K562 (cell line): Measurements from ENCODE around the gene YPEL1. TPM values are rescaled to one million over a fixed set of nuclear protein-coding genes. Genes with fewer than 3 reads are reported as not detected.

Source experiments
- ATAC-seq: fragments of 200-7000 bp; cut with Tn5 transposase; 3 replicates; pipeline ENCODE4 v1.9.1; 2020; ENCODE audit warnings: moderate library complexity
- BruUV-seq: library from RNA; stranded (reverse); fragments of 400-500 nt; replicated peaks from 2 replicates; lab custom pipeline; 2021; lab: Mats Ljungman, UMichigan
- CTCF ChIA-PET: fragments of 300-600 bp; formaldehyde crosslinking; extraction: SDS; loops from one replicate; lab custom pipeline; 2021; ENCODE audit warnings: low intra/inter-chr PET ratio; lab: Yijun Ruan, JAX
- POLR2A ChIA-PET: fragments of 300-600, 350-650 bp; sonication (Branson Sonifier 250); formaldehyde crosslinking; extraction: SDS; loops from one replicate; lab custom pipeline; 2021; ENCODE audit warnings: antibody characterized with exemption, inconsistent platforms; lab: Yijun Ruan, JAX
- DNase-seq, 4 experiments: peaks; one replicate each; pipeline versions ENCODE4 v3.0.0 to v3.0.0-alpha.2; 2011 to 2018; ENCODE audit warnings: low spot score in 3 of 4, mixed read lengths in 3 of 4; ENCODE audit errors: extremely low read depth in 1 of 4
- FAIRE-seq: peaks from 2 replicates; lab custom pipeline; 2011; peaks lifted over from hg19 to GRCh38; lab: Jason Lieb, UNC
- H2AFZ ChIP-seq: 2 replicates; pipeline ENCODE4 v1.6.0; 2011; ENCODE audit warnings: low read depth, low read length, control low read depth, inconsistent platforms
- H3K27ac ChIP-seq: fragments of 200-600 bp; 3 replicates; pipeline ENCODE4 v1.8.0; 2011; ENCODE audit warnings: low read depth, mild to moderate bottlenecking, control low read depth, inconsistent platforms, low read length, moderate library complexity, mixed read lengths; ENCODE audit errors: extremely low read depth
- H3K27me3 ChIP-seq, 2 experiments: fragments of 300-600 bp in 1 of 2; 2 replicates in 1 of 2; 3 replicates in 1 of 2; pipeline versions ENCODE4 v1.6.0 to v1.8.0; 2011; ENCODE audit warnings: inconsistent platforms in 2 of 2, low read length in 2 of 2, mild to moderate bottlenecking in 1 of 2, mixed read lengths in 1 of 2, moderate library complexity in 1 of 2; ENCODE audit not compliant: control insufficient read depth in 2 of 2, insufficient read depth in 2 of 2
- H3K36me3 ChIP-seq: fragments of 300-600 bp; 3 replicates; pipeline ENCODE4 v1.8.0; 2011; ENCODE audit warnings: mild to moderate bottlenecking, low read length, inconsistent platforms; ENCODE audit not compliant: control insufficient read depth, insufficient read depth
- H3K4me1 ChIP-seq, 2 experiments: fragments of 200-600 bp in 1 of 2; replicated peaks in 1 of 2; 2 replicates in 1 of 2; 3 replicates in 1 of 2; pipeline versions ENCODE4 v1.5.1 to v1.8.0; 2011; ENCODE audit warnings: inconsistent platforms in 2 of 2, low read length in 2 of 2, mild to moderate bottlenecking in 1 of 2, mixed read lengths in 1 of 2, moderate library complexity in 1 of 2; ENCODE audit not compliant: control insufficient read depth in 2 of 2, insufficient read depth in 2 of 2
- H3K4me2 ChIP-seq: 2 replicates; pipeline ENCODE4 v1.6.1; 2011; ENCODE audit warnings: low read length, control low read depth, inconsistent platforms, mixed read lengths; ENCODE audit not compliant: insufficient read depth
- H3K4me3 ChIP-seq: fragments of 200-600 bp; sonication (generic), shearing (Covaris generic); 2 replicates; pipeline ENCODE4 v1.5.1; 2016; ENCODE audit warnings: control low read depth, inconsistent platforms
- H3K79me2 ChIP-seq: fragments of 200-600 bp; 3 replicates; pipeline ENCODE4 v1.8.0; 2011; ENCODE audit warnings: low read length, inconsistent platforms; ENCODE audit not compliant: control insufficient read depth, insufficient read depth
- H3K9ac ChIP-seq, 2 experiments: 2 replicates each; pipeline versions ENCODE4 v1.6.0 to v1.6.1; 2011; ENCODE audit warnings: low read depth in 2 of 2, low read length in 2 of 2, control low read depth in 1 of 2, inconsistent platforms in 1 of 2, mild to moderate bottlenecking in 1 of 2, mixed read lengths in 1 of 2; ENCODE audit not compliant: insufficient read depth in 1 of 2
- H3K9me1 ChIP-seq: one replicate; pipeline ENCODE4 v1.6.0; 2011; ENCODE audit warnings: inconsistent platforms, mild to moderate bottlenecking, low read length, moderate library complexity; ENCODE audit not compliant: control insufficient read depth, insufficient read depth
- H3K9me3 ChIP-seq: replicated peaks from 2 replicates; pipeline ENCODE4 v1.5.1; 2011; ENCODE audit warnings: low read depth, low read length, inconsistent platforms; ENCODE audit not compliant: control insufficient read depth, insufficient read depth
- H4K20me1 ChIP-seq: replicated peaks from 2 replicates; pipeline ENCODE4 v1.6.1; 2011; ENCODE audit warnings: low read length, inconsistent platforms, mixed read lengths; ENCODE audit not compliant: control insufficient read depth, insufficient read depth
- ATF6 ChIP-seq: sonication (generic); formaldehyde crosslinking; IDR thresholded peaks from 2 replicates; pipeline ENCODE4 v1.4.0; 2020; ENCODE audit warnings: mild to moderate bottlenecking, missing genetic modification reagents
- EGR1 ChIP-seq: fragments of 450-650 bp; conservative IDR thresholded peaks from 2 replicates; pipeline ENCODE4 v1.6.1; 2017; ENCODE audit warnings: mild to moderate bottlenecking
- EHMT2 ChIP-seq: fragments of 450-650 bp; IDR thresholded peaks from 2 replicates; pipeline ENCODE4 v1.6.1; 2018; ENCODE audit warnings: antibody characterized with exemption
- GABPB1 ChIP-seq: sonication (generic); formaldehyde crosslinking; IDR thresholded peaks from 2 replicates; pipeline ENCODE4 v1.8.0; 2022; ENCODE audit warnings: mild to moderate bottlenecking, missing genetic modification reagents
- KLF10 ChIP-seq: fragments of 250-450 bp; sonication (Bioruptor Pico); IDR thresholded peaks from 2 replicates; pipeline ENCODE4 v1.6.1; 2021; ENCODE audit warnings: matching md5 sums
- MAFF ChIP-seq: IDR thresholded peaks from 2 replicates; pipeline ENCODE4 v1.6.1; 2012; ENCODE audit warnings: low read length, improper control_type of control experiment
- MCM3 ChIP-seq: fragments of 450-650 bp; IDR thresholded peaks from 2 replicates; pipeline ENCODE4 v1.6.1; 2016
- MLX ChIP-seq, 2 experiments: fragments of 450-650 bp in 1 of 2; sonication (generic) in 1 of 2; formaldehyde crosslinking; conservative IDR thresholded peaks; 2 replicates each; pipeline versions ENCODE4 v1.4.0 to v1.8.1; 2020 to 2022; ENCODE audit warnings: mild to moderate bottlenecking in 1 of 2, missing genetic modification reagents in 1 of 2
- PHF20 ChIP-seq: fragments of 450-650 bp; IDR thresholded peaks from 2 replicates; pipeline ENCODE4 v1.6.1; 2018; ENCODE audit not compliant: partially characterized antibody
- PRPF4 ChIP-seq: fragments of 200-400 bp; formaldehyde crosslinking; IDR thresholded peaks from one replicate; pipeline ENCODE4 v1.6.1; 2017; ENCODE audit warnings: low read length, low read depth, mild to moderate bottlenecking; ENCODE audit not compliant: insufficient read depth, poor library complexity, severe bottlenecking
- PTBP1 ChIP-seq: fragments of 200-400 bp; formaldehyde crosslinking; IDR thresholded peaks from 2 replicates; pipeline ENCODE4 v1.6.1; 2017; ENCODE audit warnings: low read depth, low read length
- SP2 ChIP-seq: IDR thresholded peaks from 2 replicates; pipeline ENCODE4 v1.6.1; 2011; ENCODE audit warnings: mild to moderate bottlenecking, low read depth, low read length, moderate library complexity; ENCODE audit not compliant: poor library complexity, severe bottlenecking; ENCODE audit errors: extremely low read depth
- STAT6 ChIP-seq: sonication (generic); formaldehyde crosslinking; IDR thresholded peaks from 2 replicates; pipeline ENCODE4 v1.8.1; 2023; ENCODE audit warnings: mild to moderate bottlenecking, missing genetic modification reagents
- ZNF277 ChIP-seq: fragments of 250-450 bp; sonication (Bioruptor Pico); IDR thresholded peaks from 2 replicates; pipeline ENCODE4 v1.8.0; 2022; ENCODE audit warnings: inconsistent platforms, mild to moderate bottlenecking, moderate library complexity, borderline replicate concordance
- ZNF395 ChIP-seq: fragments of 200-800 bp; sonication (Bioruptor generic); IDR thresholded peaks from 2 replicates; pipeline ENCODE4 v1.6.1; 2017; ENCODE audit warnings: missing genetic modification characterization, missing compliant biosample characterization
- WGBS: fragments of 100-300 bp; shearing (Covaris generic); methylation state at CpG from one replicate; pipeline ENCODE4 v1.1.6; 2016; ENCODE audit warnings: low coverage, mixed read lengths; ENCODE audit not compliant: insufficient coverage; ENCODE audit errors: missing lambda C conversion rate; 5-methylcytosine and 5-hydroxymethylcytosine counted together
- in situ Hi-C: fragments of 300-500 bp; cut with MboI; formaldehyde crosslinking; loops from 4 replicates; pipeline ENCODE4 v1.15.0; 2018; ENCODE audit warnings: inconsistent platforms, mixed read lengths
- intact Hi-C: fragments of 100-400 bp; cut with micrococcal nuclease; formaldehyde crosslinking; loops from 2 replicates; pipeline ENCODE4 v1.14.2; 2022
- polyA plus RNA-seq, 8 experiments: library from polyadenylated mRNA; depleted of rRNA in 4 of 8; stranded (reverse) in 5 of 8; unstranded in 3 of 8; fragments of >200 nt; fragmentation: Nextera tagmentation in 2 of 8; fragmentation: Illumina TruSeq in 1 of 8; extraction: Ambion mirVana in 2 of 8; extraction: Trizol in 1 of 8; gene quantifications; 2 replicates each; pipeline versions ENCODE4 v1.2.1 to v1.2.3, GENCODE V29; 2011 to 2014; ENCODE audit warnings: inconsistent platforms in 1 of 8, missing spikeins in 1 of 8
- total RNA-seq, 7 experiments: library from RNA; depleted of rRNA in 6 of 7; stranded (reverse); fragments of >200 nt in 6 of 7; fragmentation: Illumina TruSeq in 2 of 7; extraction: Trizol in 2 of 7; gene quantifications; 2 replicates each; pipeline versions ENCODE4 v1.2.1 to v1.2.3, GENCODE V29; 2011 to 2021; ENCODE audit warnings: low replicate concordance in 1 of 7

The YPEL1 gene
- total and polyA plus RNA-seq, 9 of the 15 experiments (the other 6 are each of a cell fraction or from before 2014, with no cell fraction given): 0.07 to 2.2 (median 0.46) TPM

- H3K27ac ChIP-seq: no peak overlapping the region
- H3K9ac ChIP-seq: peak overlapping the region in 1 of 2 experiments; percentile 1; a peak in 1 of 4 replicates
- no peaks in the 10 kb centered on the region for H3K9me1 ChIP-seq
- no TSS peak for BruUV-seq
- ChIA-PET POLR2A (interaction anchor here (0.6 to 4.5 kb wide), 5 partner anchors 9 to 194 kb away, joined by 3 to 43 read pairs (median 4); partner anchors contain the start of gene YPEL1), CTCF (no interaction called here)
- H3K4me2 ChIP-seq: no peak overlapping the region
- H3K79me2 ChIP-seq: no peaks in the 10 kb centered on the region
- 14% methylated on average over 8 of the region's 8 CpGs for WGBS
- no peak overlapping the region; the same call in 1 of the 2 replicates for H2AFZ ChIP-seq
- DNase-seq (no peak), ATAC-seq (no peak), FAIRE-seq (no peak)
- H3K4me3 ChIP-seq: no peak overlapping the region
- H3K27me3 ChIP-seq: peaks cover 41 to 49% of the 10 kb centered on the region in 2 experiments
- in situ Hi-C loops: no loop called here
- no peaks in the 10 kb centered on the region for H3K9me3 ChIP-seq
- no peak for TF ChIP-seq PHF20
- no peak for TF ChIP-seq ZNF395
- TF ChIP-seq PTBP1: no peak
- no peak for TF ChIP-seq GABPB1 (CRISPR knock-in tag)
- no peak for TF ChIP-seq ATF6 (CRISPR knock-in tag)
- no peak for TF ChIP-seq SP2
- no peak for TF ChIP-seq KLF10 (CRISPR knock-in tag)
- no peak for TF ChIP-seq EHMT2
- TF ChIP-seq MCM3: no peak
- TF ChIP-seq PRPF4: no peak
- TF ChIP-seq ZNF277 (CRISPR knock-in tag): no peak
- peak in 1 of 2 experiments; percentile 67; a peak in 1 of 4 replicates for TF ChIP-seq MLX (CRISPR knock-in tag; conservative IDR thresholded peaks at IDR 0.05)
- TF ChIP-seq MAFF: no peak
- TF ChIP-seq STAT6: peak; percentile 97; the same call in 1 of the 2 replicates
- no peak for TF ChIP-seq EGR1
- peaks cover 0 to 3% of the 10 kb centered on the region in 2 experiments; a peak in 2 of 5 replicates for H3K4me1 ChIP-seq
- H3K36me3 ChIP-seq: no peaks in the 10 kb centered on the region
- H4K20me1 ChIP-seq: peaks cover 16% of the 10 kb centered on the region
- intact Hi-C loops: no loop called here
Observed at GRCh38 chr22:21745948-21746347, 10.4 kb upstream of the YPEL1 start.
